ENCODE measurements around the gene EPC1.
"Not testable (repeated sequence)": the region's sequence is repeated elsewhere in the genome, so short reads cannot be mapped to it uniquely, and the experiment has no call there.

EPC1 gene, protein sequence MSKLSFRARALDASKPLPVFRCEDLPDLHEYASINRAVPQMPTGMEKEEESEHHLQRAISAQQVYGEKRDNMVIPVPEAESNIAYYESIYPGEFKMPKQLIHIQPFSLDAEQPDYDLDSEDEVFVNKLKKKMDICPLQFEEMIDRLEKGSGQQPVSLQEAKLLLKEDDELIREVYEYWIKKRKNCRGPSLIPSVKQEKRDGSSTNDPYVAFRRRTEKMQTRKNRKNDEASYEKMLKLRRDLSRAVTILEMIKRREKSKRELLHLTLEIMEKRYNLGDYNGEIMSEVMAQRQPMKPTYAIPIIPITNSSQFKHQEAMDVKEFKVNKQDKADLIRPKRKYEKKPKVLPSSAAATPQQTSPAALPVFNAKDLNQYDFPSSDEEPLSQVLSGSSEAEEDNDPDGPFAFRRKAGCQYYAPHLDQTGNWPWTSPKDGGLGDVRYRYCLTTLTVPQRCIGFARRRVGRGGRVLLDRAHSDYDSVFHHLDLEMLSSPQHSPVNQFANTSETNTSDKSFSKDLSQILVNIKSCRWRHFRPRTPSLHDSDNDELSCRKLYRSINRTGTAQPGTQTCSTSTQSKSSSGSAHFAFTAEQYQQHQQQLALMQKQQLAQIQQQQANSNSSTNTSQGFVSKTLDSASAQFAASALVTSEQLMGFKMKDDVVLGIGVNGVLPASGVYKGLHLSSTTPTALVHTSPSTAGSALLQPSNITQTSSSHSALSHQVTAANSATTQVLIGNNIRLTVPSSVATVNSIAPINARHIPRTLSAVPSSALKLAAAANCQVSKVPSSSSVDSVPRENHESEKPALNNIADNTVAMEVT

GRCh38 chr10:32346551-32347362, at the start of gene EPC1:
Gene EPC1, minus strand, starts transcription at chr10:32347158. Its CDS starts 243 bp downstream, at chr10:32346915.
- no peak for FAIRE-seq

DNA sequence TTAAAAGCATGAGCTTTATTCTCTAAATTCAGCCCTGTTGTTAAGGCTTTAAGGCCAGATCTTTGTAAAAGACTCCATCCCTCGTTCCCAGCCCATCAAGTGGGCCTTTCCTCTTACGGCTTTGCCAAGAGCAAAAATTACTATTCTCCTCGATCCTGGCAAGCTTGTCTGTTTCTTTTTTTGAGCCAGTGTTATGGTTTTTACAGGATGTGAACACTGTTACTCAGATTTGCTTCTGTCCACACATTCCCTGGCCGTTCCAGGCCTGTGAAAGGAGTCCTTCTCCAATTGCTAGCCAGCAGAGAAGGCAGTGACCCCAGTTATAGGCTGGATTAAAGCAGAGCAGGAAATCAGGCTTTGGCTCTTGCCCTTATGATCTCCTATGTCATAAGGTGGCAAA, 47.0 kb upstream of the EPC1 start:
- no peak for FAIRE-seq

GRCh38 chr10:32392284-32392683, 45.3 kb upstream of the EPC1 start:
- FAIRE-seq: not testable (repeated sequence)

DNA sequence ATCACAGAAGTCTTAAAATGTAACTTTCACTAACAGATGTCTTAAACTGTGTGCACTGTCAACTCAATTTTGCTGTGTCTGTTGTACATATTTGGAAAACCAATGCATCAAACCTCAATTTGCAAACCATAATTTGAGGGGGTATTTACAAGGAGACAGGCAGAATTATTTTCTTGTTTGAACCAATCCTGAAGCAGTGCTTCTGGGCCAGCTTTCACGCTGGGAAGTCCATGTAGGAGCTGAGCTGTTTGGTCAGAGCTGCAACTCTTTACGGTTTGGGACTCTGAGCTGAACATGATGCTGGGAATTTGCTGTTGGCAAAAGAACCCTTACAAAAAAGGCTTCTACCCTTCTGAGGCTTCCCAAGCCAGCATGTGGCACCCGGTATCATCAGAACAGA, 43.2 kb upstream of the EPC1 start:
- FAIRE-seq: no peak

GRCh38 chr10:32388258-32389027, 41.5 kb upstream of the EPC1 start:
- no peak for FAIRE-seq

DNA sequence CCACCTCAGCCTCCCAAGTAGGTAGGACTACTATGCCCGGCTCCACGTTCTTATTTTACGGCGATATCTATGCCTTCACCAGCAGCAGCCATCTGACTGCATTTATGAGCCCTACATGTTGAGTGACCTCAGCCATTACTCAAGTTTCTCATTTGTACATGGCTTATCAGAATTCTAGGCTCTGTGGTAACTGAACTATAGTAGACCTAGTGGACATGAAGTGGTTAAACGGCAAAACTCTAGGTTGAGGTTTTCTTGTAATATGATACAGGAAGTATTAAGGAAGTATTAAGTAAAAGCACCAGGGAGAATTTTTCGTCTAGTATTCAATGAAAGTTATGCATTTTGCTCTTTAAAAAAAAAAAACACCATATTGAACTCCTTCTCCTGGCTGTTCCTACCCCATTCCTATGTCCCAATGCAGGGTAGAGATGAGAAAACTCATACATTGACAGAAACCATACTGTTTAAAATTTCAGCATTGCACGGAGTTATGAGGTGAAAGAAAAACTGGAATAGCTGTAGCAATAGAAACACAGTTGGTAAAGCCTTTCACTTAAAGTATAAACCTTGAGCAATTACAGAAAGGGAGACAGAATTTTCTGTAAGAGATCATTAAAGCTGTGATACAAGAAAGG, 39.8 kb upstream of the EPC1 start:
- FAIRE-seq: no peak

DNA sequence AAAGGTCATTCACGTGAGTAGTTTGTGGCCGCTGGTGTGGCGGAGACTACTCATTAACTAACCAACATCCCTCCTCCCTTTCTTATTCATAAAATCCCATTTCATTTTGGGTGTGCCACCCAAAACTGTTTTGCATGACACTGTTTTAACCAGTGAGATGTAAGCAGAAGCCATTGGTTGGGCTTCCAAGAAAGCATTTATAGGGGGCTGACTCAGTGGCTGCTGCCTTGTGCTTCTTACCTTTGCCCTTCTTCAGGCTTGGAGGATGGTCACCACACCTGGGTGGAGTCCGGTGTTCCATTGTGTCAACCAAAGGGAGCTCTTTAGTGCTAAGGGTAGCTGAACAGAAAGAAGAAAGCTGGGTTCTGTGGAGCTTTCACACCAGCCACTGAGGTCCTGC, 37.2 kb upstream of the EPC1 start:
- FAIRE-seq: no peak

DNA sequence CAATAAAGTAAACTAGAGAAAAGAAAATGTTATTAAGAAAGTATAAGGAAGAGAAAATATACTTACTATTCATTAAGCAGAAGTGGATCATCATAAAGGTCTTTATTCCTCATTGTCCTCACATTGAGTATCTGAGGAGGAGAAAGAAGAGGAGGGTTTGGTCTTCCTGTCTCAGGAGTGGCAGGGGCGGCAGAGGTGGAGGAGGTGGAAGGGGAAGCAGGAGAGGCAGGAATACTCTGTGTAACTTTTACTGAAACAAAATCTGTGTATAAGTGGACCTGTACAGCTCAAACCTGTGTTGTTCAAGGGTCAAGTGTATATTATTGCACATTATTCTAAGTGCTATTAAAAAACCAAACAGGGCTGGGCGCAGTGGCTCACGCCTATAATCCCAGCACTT, 34.2 kb upstream of the EPC1 start:
- FAIRE-seq: peak; percentile 39

- no peak for FAIRE-seq
Observed at GRCh38 chr10:32379950-32380551, 33.1 kb upstream of the EPC1 start.

DNA sequence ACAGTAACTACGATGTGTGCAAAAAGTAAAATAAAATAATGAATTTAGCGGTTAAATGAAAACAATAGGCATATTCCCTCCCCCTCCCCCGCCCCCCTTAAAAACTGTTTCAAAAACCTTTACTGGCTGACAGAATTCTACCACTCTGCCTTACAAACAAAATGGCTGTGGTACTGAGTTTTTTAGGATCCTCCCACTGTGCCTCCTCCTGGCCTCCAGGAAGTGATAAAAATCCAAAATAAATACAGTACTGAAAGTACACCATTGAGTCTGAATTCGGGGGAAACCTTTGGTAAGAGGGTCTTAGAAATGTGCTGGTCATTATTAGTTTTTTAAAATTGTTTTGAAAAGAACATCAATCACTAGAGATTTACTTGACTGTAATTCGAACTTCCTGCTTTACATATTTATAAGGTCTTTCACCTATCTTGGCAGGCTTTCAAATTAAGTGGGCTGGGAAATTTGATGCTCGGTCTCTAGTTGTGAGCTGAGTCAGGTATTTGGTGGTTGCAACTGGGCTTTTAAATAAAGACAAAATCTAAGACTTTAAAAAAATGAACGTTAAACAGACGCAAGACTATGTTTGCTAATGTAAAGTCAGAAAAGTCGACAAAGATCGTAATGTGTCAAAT, 32.5 kb upstream of the EPC1 start:
- FAIRE-seq: peak; percentile 35

- peak; percentile 95 for FAIRE-seq
Observed at GRCh38 chr10:32378363-32379317, 31.7 kb upstream of the EPC1 start.

DNA sequence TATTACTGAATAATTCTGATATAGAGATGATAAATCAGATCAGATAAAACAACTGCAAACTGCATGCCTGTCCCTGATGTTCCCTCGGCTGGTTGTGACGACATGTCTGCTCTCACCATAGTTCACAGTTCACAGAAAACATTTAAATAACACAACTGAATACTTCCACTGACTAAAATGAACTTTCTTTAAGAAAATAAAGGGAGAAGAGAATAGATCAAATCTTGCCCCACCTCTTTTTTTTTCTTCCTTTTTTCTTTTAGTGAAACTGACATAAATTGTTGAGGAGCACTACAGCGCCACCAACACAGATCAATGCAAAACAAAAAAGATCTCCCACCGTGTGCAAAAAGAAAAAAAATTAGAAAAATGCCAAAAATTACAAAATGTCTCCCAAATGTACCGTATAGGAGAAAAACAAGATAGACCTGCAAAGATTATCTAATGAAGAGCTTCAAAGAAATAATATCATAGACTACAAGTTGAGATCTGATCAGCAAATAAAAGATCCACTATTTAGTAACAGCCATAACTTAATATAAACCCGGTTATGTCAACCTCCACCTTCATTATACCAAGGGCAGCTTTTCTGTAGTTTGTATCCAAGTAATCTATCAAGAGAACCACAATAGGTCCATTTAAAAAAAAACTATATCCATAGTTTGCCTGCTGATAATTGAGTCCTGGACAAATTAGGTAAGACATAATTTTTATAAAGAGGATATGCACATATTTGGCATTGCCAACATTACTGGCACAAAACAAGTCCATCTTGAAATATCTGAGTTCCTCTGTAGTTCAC, 30.7 kb upstream of the EPC1 start:
- FAIRE-seq: peak; percentile 84

DNA sequence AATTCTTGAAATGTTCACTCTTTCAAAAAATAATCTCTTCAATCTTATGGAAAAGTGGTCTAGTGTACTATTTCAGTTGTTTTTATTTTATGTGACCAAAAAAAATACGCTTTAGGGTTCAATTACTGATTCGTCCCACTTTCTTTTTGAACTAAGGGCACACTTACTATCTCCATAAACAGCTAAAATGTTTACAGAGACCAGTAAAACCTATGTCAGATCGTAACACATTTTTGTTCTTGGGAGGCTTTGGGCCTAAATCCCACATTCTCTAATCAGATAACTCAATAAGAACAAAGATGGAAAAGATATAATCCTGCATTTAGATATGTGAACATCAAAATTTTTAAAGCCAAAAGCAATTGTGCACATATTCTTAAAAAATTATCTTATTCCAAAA, 29.8 kb upstream of the EPC1 start:
- no peak for FAIRE-seq

DNA sequence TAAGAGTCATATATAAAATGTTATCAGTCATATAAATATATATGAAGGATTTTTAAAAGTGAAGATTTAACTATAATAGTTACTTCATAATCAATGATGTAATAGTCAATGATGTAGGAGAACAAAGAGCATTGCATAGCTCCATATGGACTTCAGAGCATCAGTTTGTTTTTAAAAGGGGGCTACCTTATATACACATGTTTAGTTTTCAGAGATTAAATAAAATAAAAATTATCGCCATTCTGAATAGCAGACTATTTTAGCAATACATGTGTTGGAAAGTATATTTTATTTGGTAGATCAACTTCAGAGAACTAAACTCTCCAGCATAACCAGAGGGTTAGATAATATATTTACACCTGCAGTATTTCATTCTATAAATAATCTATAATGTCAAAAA, 29.1 kb upstream of the EPC1 start:
- FAIRE-seq: no peak

GRCh38 chr10:32375631-32376030, 28.7 kb upstream of the EPC1 start:
- peak; percentile 90 for FAIRE-seq

DNA sequence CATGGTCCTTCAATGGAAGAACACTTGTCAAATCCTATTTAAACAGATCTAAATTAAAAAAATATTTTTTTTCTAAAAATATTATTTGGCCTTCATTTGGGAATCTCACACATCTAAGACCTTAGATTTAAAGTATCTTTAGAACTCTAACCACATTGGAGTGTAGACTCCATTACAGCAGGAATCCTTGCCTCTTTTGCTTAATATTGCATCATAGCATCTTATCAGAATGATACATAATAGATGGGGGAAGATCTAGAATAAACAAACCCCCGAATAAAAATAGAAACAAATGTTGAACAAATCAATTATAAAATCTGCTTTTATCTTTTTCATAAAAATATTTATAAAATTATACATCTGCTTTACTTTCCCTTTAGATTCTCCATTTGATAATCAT, 27.6 kb upstream of the EPC1 start:
- peak; percentile 65 for FAIRE-seq

GRCh38 chr10:32373496-32373895, 26.5 kb upstream of the EPC1 start:
- FAIRE-seq: no peak

GRCh38 chr10:32373031-32373430, 26.1 kb upstream of the EPC1 start:
- FAIRE-seq: no peak

All from A204.1 (cell line).